ENCODE measurements around the gene CYB561D1.

DNA sequence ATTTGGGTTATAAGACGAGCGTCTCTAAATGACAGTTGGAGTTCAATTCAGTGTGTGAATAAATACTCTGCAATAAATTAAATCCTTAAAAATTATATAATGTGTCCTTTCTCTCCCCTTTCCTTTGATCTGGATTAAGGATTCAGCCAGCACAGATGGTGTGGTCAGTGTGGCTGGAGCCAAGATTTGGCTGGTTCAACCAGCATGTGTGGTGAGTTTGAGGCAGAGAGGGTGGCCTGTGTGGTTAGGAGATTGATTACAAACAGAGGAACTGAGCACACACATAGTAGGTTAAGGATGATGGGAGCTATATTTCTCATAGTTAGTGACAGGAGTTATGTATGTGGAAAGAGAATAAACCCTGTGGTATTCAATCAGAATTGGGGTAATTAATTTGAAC is 29.8 kb downstream of the CYB561D1 start:
- TF ChIP-seq, protein P1, sequence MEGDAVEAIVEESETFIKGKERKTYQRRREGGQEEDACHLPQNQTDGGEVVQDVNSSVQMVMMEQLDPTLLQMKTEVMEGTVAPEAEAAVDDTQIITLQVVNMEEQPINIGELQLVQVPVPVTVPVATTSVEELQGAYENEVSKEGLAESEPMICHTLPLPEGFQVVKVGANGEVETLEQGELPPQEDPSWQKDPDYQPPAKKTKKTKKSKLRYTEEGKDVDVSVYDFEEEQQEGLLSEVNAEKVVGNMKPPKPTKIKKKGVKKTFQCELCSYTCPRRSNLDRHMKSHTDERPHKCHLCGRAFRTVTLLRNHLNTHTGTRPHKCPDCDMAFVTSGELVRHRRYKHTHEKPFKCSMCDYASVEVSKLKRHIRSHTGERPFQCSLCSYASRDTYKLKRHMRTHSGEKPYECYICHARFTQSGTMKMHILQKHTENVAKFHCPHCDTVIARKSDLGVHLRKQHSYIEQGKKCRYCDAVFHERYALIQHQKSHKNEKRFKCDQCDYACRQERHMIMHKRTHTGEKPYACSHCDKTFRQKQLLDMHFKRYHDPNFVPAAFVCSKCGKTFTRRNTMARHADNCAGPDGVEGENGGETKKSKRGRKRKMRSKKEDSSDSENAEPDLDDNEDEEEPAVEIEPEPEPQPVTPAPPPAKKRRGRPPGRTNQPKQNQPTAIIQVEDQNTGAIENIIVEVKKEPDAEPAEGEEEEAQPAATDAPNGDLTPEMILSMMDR (IDR thresholded peaks at IDR 0.05) = no peak
- TF ChIP-seq POLR2A (IDR thresholded peaks at IDR 0.05) = no peak

Data from breast epithelium (tissue), 3 donors.